ENCODE results near the gene INSYN1.
"Not testable (repeated sequence)": the region's sequence is repeated elsewhere in the genome, so short reads cannot be mapped to it uniquely, and the experiment has no call there.

INSYN1 gene

DNA sequence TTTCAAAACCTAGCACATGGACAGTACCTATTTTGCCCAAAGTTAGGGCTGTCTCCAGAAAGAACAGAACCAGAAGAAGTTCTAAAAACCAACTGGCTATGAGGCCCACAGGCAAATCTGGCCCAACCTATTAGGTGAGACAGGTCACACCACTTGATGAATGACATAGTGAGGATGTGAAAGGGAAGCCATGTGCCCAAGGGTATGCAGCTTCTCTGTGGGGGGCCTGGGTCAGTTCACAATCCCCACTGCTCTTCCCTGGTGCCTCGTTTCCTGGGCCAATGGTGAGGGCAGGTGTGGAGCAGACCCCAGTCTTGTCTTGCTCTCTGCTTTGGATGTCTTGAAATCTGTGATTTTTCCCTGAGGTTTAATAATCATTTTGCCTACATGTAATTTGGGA is 8.9 kb downstream of the INSYN1 start:
- Mint-ChIP-seq H3K36me3 (ENCODE audit: low read depth) (no peaks in the 10 kb centered on the region), H3K9me3 (no peaks in the 10 kb centered on the region)

DNA sequence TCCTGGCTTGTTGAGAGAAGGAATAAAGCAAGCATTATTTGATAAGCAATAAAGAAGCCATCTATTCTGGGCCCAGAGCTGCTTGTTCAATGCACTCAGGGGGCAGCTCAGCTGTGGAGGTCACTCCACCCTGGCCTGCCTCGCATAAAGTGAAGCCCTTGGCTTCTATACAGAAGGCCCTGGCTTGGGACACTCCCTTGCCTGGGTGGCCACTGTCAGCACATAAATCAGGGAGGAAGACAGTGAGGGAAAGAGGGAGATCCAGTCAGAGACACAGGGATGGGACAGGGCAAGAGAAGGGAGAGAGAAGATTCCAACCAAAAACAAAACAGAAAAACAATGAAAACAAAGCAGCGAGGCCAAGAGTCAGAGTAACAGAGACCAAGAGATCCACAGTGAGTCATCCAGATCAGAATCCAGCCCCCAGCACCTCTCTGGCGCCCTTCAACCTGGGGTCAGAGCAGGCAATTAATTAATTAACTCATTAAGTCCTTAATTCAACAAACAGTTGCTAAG is 11.8 kb downstream of the INSYN1 start:
- H3K9me3 Mint-ChIP-seq: no peaks in the 10 kb centered on the region
- H3K4me3 Mint-ChIP-seq: no peak overlapping the region
- TF ChIP-seq, protein P1, sequence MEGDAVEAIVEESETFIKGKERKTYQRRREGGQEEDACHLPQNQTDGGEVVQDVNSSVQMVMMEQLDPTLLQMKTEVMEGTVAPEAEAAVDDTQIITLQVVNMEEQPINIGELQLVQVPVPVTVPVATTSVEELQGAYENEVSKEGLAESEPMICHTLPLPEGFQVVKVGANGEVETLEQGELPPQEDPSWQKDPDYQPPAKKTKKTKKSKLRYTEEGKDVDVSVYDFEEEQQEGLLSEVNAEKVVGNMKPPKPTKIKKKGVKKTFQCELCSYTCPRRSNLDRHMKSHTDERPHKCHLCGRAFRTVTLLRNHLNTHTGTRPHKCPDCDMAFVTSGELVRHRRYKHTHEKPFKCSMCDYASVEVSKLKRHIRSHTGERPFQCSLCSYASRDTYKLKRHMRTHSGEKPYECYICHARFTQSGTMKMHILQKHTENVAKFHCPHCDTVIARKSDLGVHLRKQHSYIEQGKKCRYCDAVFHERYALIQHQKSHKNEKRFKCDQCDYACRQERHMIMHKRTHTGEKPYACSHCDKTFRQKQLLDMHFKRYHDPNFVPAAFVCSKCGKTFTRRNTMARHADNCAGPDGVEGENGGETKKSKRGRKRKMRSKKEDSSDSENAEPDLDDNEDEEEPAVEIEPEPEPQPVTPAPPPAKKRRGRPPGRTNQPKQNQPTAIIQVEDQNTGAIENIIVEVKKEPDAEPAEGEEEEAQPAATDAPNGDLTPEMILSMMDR (IDR thresholded peaks at IDR 0.05; ENCODE audit: unreplicated experiment in 3 of 3): no peak
- H3K36me3 Mint-ChIP-seq (ENCODE audit: low read depth): no peaks in the 10 kb centered on the region
- H3K4me1 Mint-ChIP-seq: peaks cover 22% of the 10 kb centered on the region
- peaks cover 21% of the 10 kb centered on the region for H3K27me3 Mint-ChIP-seq (ENCODE audit: low read depth)
- H3K27ac Mint-ChIP-seq: no peak overlapping the region

More for the DNA sequence above, 8.9 kb downstream of the INSYN1 start:
- Mint-ChIP-seq H3K4me3 (no peak overlapping the region), H3K27me3 (ENCODE audit: low read depth) (peaks cover 30% of the 10 kb centered on the region), H3K4me1 (peaks cover 33% of the 10 kb centered on the region), H3K27ac (no peak overlapping the region)
- TF ChIP-seq, protein P1 (IDR thresholded peaks at IDR 0.05; ENCODE audit: unreplicated experiment in 3 of 3): no peak

DNA sequence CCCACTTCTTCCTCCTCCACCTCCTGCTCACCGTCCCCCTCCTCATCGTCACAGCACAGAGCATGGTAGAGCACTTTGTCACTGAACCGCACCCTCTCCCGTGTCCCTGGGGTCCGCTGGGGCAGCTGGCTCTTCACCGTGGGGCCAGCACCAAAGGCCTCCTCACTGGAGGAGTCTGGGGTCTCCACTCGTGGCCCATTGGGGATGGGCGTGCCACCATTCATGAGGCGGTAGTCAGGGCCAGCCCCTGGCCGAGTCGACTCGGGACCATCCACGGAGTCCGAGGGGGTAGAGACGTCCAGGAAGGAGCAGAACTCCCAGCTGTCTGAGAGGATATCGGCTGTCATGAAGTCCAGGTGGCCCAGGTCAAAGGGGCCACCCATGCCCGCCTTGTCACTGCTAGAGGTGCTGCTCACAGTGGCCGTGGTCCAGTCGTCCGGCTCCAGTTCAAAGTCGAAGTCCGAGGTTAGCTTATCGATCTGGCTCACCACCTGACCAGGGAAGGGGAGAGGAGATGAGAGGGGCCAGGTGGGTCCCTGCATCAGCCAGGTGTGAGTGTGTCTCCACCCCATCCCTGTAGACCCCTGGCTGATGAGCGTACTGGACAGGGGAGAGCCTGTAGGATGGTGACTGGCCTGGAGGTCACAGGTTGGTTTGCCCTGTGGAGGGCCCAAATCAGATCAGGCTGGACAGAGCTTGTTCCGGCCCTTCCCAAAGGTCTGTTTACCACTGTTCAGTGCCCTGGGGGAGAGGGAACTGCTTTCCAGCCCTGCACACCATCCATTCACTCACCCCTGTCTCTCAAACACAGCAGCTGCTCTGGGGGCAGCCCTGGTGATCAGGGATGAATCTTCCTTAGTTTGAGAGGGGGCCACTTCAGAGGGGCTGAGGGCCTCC is 12.8 kb downstream of the INSYN1 start:
- Mint-ChIP-seq H3K9me3 (no peaks in the 10 kb centered on the region), H3K27me3 (ENCODE audit: low read depth) (peaks cover 17% of the 10 kb centered on the region), H3K4me1 (peaks cover 15% of the 10 kb centered on the region), H3K27ac (no peak overlapping the region), H3K36me3 (ENCODE audit: low read depth) (no peaks in the 10 kb centered on the region), H3K4me3 (no peak overlapping the region)
- TF ChIP-seq, protein P1 (IDR thresholded peaks at IDR 0.05; ENCODE audit: unreplicated experiment in 3 of 3): no peak

DNA sequence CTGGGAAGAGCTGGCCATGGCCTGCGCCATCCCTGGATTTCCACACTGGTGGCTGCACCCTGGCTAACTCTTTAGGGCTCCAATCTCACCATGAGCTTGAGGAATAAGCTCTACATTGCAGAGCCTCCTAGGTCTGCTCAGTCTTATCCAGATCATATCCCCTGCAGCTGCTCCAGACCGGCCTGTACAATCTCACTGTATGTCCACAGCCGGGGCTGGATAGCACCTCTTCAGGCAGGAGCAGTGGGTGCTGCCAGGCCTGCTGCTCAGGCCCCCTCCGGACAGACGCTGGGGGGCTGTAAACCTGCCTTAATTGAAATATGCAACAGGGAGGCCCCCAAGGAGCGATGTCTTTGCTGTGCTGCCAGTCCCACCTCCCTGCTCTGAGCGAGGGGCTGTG is 15.6 kb downstream of the INSYN1 start:
- H3K36me3 Mint-ChIP-seq (ENCODE audit: low read depth): no peaks in the 10 kb centered on the region
- peaks cover 6% of the 10 kb centered on the region for H3K4me1 Mint-ChIP-seq
- TF ChIP-seq, protein P1 (IDR thresholded peaks at IDR 0.05; ENCODE audit: unreplicated experiment in 3 of 3): no peak
- H3K27ac Mint-ChIP-seq: no peak overlapping the region
- no peak overlapping the region for H3K4me3 Mint-ChIP-seq
- no peaks in the 10 kb centered on the region for H3K9me3 Mint-ChIP-seq
- peaks cover 16% of the 10 kb centered on the region for H3K27me3 Mint-ChIP-seq (ENCODE audit: low read depth)

DNA sequence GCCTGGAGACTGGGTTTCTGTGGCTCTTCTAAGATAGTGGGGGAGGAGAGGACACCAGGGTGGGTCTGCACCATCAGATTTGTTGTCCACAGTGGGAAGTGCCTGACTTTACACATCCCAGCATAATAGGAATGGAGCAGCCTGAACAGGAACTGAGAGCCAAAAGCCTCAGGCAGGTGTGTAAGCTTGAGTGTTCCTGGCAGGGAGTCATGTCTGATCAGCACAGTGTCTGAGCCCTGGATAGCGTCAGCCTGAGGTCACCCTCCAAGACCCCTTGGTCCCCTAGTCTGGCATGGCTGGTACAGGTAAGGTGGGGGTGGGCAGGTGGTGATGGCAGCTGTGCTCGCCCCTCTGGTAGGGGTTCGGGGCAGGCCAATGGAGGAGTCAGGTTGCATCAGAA is 20.2 kb downstream of the INSYN1 start:
- Mint-ChIP-seq H3K27ac (no peak overlapping the region), H3K36me3 (ENCODE audit: low read depth) (no peaks in the 10 kb centered on the region), H3K4me3 (no peak overlapping the region), H3K27me3 (ENCODE audit: low read depth) (peaks cover 25% of the 10 kb centered on the region), H3K9me3 (no peaks in the 10 kb centered on the region), H3K4me1 (no peaks in the 10 kb centered on the region)
- TF ChIP-seq, protein P1 (IDR thresholded peaks at IDR 0.05; ENCODE audit: unreplicated experiment in 3 of 3): no peak

DNA sequence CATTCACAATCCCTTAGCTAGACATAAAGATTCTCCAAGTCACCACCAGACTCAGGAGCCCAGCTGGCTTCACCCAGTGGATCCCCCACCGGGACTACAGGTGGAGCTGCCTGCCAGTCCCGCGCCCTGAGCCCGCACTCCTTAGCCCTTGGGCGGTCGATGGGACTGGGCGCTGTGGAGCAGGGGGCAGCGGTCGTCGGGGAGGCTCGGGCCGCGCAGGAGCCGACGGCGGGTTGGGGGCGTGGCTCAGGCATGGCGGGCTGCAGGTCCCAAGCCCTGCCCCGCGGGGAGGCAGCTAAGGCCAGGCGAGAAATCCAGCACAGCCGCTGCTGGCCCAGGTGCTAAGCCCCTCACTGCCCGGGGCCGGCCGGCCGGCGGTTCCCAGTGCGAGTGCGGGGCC is 21.1 kb downstream of the INSYN1 start:
- peaks cover 22% of the 10 kb centered on the region for H3K27me3 Mint-ChIP-seq (ENCODE audit: low read depth)
- not testable (repeated sequence) for H3K4me1 Mint-ChIP-seq; H3K36me3 Mint-ChIP-seq (ENCODE audit: low read depth); H3K4me3 Mint-ChIP-seq; H3K27ac Mint-ChIP-seq; H3K9me3 Mint-ChIP-seq

All from nephron (organoid).